ENCODE data around the gene F7.
"Not testable (repeated sequence)": the region's sequence is repeated elsewhere in the genome, so short reads cannot be mapped to it uniquely, and the experiment has no call there.

Gene F7

DNA sequence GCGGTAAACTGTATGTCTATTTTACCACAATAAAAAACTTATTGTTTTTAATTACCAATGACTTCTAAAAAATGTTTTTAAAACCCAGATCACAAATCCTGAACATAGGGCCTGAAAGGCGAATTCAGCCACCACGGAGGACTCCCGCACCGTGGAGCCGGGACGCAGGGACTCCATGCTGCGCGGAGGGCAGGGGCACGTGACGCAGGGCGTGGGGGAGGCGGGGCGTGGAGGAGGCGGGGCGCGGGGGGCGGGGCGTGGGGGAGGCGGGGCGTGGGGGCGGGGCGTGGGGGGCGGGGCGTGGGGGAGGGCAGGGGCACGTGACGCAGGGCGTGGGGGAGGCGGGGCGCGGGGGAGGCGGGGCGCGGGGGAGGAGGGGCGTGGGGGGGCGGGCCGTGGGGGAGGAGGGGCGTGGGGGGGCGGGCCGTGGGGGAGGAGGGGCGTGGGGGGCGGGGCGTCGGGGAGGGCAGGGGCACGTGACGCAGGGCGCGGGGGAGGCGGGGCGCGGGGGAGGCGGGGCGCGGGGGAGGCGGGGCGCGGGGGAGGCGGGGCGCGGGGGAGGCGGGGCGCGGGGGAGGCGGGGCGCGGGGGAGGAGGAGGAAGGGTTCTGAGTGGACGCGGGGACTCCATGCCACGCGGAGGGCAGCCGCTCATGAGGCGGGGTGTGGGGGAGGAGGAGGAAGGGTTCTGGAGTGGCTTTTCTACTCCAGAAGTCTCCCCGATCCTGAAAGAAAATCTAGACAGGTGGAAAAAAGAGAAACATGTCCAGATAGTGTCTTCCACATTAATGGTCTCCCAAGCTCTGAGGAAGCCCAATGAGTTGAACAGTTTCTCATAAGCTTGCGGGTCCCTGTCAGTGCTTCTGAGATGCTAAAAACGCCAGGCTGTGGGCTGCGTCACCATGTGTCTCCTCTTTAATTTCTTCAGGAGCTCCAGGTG lies 48.5 kb downstream of the F7 start:
- peak; percentile 52 for DNase-seq (ENCODE audit: low spot score)

DNA sequence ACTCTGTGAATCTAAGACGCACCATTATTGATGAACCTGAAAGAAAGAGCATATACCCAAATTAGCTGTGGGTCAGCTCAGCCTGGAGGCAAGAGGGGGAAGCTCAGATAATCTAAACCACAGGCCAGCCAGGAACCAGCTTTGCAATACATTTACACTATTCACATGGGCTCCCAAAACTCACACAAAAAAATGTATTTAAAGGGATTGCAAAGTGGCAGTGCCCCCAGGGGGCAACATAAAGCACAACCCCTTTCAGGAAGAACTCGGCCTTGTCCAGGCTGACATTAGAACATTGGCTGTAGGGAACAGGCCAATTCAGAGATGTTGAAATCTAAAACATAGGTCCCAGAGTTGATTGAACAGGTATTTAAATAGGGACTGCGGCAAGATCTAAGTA lies 49.6 kb downstream of the F7 start:
- DNase-seq (ENCODE audit: low spot score), result no peak

DNA sequence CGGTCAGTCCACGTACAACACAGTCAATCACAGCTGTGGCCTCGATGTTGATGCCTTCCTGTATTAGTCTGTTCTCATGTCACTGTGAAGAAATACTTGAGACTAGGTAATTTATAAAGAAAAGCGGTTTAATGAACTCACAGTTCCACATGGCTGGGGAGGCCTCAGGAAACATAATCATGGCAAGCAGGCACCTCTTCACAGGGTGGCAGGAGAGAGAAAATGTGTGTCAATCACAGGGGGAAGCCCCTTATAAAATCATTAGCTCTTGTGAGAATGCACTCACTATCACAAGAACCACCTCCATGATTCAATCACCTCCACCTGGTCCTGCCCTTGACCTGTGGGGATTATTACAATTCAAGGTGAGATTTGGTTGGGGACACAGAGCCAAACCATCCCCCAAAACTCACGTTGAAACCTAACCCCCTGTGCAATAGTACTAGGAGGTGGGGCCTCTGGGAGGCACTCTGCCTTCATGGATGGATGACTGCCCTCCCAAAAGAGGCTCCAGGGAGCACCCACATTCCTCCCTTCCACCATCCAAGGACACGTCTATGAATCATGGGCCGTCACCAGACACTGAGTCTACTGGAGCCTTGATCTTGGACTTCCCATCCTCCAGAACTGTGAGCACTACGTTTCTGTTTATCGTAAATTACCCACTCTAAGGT lies 50.5 kb downstream of the F7 start:
- no peak for DNase-seq (ENCODE audit: low spot score)

DNA sequence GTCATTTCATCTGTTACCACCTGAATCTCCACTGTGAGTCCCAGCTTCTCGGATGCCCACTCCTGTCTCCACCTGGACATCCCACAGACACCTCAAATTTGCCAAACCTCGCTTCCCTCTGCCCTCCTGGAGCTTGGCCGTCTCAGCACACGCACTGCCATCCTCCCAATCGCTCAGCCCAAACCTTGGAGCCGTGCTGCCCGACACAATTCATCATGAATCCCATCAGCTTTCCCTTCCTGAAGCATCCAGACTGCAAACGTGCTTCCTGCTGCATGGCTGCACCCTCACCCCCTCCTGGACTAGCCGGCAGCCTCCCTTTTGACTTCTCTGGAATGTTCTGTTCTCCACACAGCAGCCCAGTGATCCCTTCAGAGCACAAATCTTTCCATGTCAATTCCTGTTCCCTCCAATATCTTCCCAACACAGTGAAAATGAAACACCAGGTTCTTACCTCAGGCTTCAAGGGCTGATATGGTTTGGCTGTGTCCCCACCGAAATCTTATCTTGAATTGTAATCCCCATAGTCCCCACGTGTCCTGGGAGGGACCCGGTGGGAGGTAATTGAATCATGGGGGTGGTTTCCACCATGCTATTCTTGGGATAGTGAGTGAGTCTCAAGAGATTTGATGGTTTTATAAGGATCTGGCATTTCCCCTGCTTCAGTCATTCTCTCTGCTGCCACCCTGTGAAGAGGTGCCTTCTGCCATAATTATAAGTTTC lies 51.8 kb downstream of the F7 start:
- no peak for DNase-seq (ENCODE audit: low spot score)

GRCh38 chr13:113157929-113158747 lies 52.5 kb downstream of the F7 start, which contains the start of gene PROZ:
TSS of gene PROZ (plus strand) at chr13:113158648. CDS start at chr13:113158661, 13 bp downstream.
- no peak for DNase-seq (ENCODE audit: low spot score)

DNA sequence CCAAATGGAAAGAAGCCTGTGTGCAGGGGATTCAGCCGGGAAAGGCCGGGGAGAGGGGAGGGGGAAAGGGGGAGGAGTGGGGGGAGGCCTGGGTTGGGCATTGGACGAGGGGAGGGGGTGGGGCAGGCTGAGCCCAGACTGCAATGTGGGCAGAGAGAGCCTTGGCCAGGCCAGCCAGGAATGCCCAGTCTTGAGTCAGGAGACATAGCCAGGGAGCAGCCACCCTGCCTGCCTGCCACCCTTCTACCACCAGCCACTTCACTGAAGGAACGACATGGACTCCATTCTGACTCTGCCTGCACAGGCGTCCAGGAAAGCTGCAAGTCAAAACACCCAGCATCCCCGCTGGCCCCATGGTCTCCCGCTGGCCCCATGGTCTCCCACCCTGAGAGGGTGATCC lies 53.4 kb downstream of the F7 start:
- no peak for DNase-seq (ENCODE audit: low spot score)

GRCh38 chr13:113159701-113160100 lies 54.1 kb downstream of the F7 start:
- no peak for DNase-seq (ENCODE audit: low spot score)

DNA sequence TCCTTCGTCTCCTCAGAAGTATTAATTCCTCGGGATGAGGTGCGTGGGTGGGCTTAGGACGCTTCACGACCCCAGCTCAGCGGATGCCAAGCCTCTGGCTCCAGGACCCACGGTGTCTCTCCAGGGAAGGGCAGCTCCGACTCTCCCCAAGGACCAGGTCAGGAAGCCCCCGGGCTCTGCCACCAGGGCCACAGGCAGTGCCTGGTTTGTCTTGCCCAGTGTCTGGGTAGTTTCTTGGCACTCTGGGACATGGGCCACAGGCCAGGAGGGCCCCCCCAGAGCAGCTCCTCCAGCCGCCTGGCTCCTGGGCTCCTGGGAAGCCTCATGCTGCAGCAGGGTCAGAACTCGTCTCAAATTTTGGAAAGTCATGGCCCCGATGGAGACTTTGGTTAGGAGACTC lies 55.4 kb downstream of the F7 start:
- DNase-seq (ENCODE audit: low spot score), result no peak

DNA sequence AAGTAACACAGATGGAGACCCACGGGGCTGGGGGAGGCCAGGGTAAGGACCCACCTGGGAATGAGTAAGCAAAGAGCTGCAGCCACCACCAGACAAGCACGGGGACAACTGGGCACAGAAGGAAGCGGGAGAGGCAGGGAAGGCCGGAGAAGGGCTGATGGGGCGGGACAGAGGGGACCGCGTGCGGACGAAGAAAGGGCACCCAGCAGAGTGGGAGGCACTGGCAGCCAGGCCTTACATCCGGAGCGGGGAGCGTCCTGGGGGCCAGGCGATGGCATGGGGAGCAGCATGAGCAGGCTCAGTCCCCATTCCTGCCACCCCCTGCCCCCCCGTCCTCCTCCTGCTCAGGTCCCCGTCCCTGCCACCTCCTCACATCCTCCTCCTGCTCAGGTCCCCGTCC lies 55.8 kb downstream of the F7 start:
- no peak for DNase-seq (ENCODE audit: low spot score)

DNA sequence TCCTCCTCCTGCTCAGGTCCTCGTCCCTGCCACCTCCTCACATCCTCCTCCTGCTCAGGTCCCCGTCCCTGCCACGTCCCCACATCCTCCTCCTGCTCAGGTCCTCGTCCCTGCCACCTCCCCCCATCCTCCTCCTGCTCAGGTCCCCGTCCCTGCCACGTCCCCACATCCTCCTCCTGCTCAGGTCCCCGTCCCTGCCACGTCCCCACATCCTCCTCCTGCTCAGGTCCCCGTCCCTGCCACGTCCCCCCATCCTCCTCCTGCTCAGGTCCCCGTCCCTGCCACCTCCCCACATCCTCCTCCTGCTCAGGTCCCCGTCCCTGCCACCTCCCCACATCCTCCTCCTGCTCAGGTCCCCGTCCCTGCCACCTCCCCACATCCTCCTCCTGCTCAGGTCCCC lies 56.4 kb downstream of the F7 start:
- DNase-seq (ENCODE audit: low spot score), result not testable (repeated sequence)

GRCh38 chr13:113162783-113163685 lies 57.4 kb downstream of the F7 start:
- no peak for DNase-seq (ENCODE audit: low spot score)

GRCh38 chr13:113164492-113164891 lies 58.9 kb downstream of the F7 start:
- DNase-seq (ENCODE audit: low spot score), result no peak

DNA sequence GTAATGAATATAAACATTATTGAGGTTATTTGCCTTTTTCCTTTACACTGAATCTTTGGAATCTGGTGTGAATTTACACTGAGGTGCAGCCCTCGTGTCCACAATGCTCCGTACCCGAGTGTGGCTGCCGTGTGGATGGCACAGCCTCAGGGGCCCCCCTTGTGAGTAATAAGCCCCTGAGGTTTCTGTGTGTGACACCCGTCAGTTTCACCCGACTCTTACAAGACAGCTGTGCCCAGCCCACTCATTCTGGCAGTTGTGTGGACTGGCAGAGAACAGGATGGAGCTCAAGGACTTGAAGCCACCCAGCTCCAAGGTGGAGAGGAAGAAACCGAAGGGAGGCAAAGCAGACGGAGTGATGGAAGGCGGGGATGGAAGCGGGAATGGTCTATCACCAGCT lies 60.7 kb downstream of the F7 start:
- no peak for DNase-seq (ENCODE audit: low spot score)

GRCh38 chr13:113166681-113167080 lies 61.1 kb downstream of the F7 start:
- DNase-seq (ENCODE audit: low spot score), result no peak

GRCh38 chr13:113167155-113167554 lies 61.6 kb downstream of the F7 start:
- no peak for DNase-seq (ENCODE audit: low spot score)

DNA sequence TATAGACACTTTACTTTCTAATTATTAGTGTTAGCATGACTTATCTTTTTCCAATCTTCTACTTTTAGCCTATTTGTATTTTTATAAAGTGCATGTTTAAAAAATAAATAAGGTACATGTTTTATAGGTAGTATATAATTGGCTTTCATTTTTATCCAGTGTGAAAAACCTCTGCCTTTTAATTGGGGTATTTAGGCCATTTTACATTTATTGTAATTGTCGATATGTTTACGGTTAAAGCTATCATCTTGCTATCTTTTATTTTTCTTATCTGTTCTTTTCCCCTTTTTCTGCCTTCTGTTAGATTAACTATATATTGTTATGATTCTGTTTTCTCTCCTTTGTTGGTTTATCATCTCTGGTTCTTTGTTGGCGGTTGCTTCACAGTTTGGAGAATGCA lies 62.0 kb downstream of the F7 start:
- no peak for DNase-seq (ENCODE audit: low spot score)

DNA sequence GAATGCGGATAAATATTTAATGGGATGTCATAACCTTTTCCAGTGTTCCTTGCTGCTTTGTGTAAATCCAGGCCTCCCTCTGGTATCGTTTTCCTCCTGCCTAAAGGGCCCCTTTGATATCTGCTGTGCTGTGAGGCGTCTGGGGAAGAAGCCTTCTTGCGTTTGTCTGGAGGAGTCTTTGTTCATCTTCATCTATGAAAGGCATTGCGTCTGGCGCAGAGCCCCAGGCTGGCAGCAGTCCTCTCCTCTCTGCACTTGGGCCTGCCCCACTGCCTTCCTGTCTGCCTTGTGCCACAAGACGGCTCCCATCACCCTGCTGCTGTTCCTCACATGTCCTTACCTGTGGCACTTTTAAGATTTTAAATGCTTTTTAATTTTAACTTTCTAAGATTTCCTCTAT lies 62.6 kb downstream of the F7 start:
- no peak for DNase-seq (ENCODE audit: low spot score)

GRCh38 chr13:113169277-113170272 lies 64.0 kb downstream of the F7 start:
- DNase-seq (ENCODE audit: low spot score), result no peak

Measured in activated CD4-positive, alpha-beta T cell treated with anti-CD3 and anti-CD28 coated beads, Interleukin-2, Interleukin-4, amounts not matched to agents 100 ng/mL and 50 ng/mL, durations not matched to agents 16 hours and 8 hours (primary cell).